Natural killer cell (primary cell): ENCODE results near the gene COL16A1. TPM values are rescaled to one million over a fixed set of nuclear protein-coding genes. Genes with fewer than 3 reads are reported as not detected.

Source experiments
- ATAC-seq, 3 donors: fragments of 150-1000 bp in 2 of 3; fragments of 200-7000 bp in 1 of 3; cut with Tn5 transposase; 1 replicate in 1 of 3; 2 replicates in 2 of 3; pipeline ENCODE4 v1.10.0; 2021; ENCODE audit warnings: mild to moderate bottlenecking in 2 of 3, moderate library complexity in 2 of 3
- DNase-seq, 2 donors: peaks; one replicate each; pipeline versions ENCODE4 v3.0.0 to v3.0.0-alpha.2; 2013 to 2021; ENCODE audit warnings: mixed read lengths in 1 of 2
- H3K27ac ChIP-seq: one replicate; pipeline ENCODE4 v1.5.1; 2013; ENCODE audit warnings: mild to moderate bottlenecking, low read length
- H3K27me3 ChIP-seq: one replicate; pipeline ENCODE4 v1.6.1; 2013; ENCODE audit warnings: low read length; ENCODE audit not compliant: control insufficient read depth, insufficient read depth
- H3K36me3 ChIP-seq: one replicate; pipeline ENCODE4 v1.6.1; 2013; ENCODE audit warnings: low read length; ENCODE audit not compliant: control insufficient read depth, insufficient read depth
- H3K4me1 ChIP-seq: one replicate; pipeline ENCODE4 v1.6.1; 2013; ENCODE audit warnings: low read length; ENCODE audit not compliant: control insufficient read depth, insufficient read depth
- H3K4me3 ChIP-seq: one replicate; pipeline ENCODE4 v1.5.1; 2013; ENCODE audit warnings: low read length
- H3K9me3 ChIP-seq: one replicate; pipeline ENCODE4 v1.6.1; 2013; ENCODE audit warnings: low read length; ENCODE audit not compliant: control insufficient read depth, insufficient read depth
- H3K27ac Mint-ChIP-seq, 2 donors: one replicate each; pipeline ENCODE4 v1.8.0; 2022; ENCODE audit warnings: mild to moderate bottlenecking in 2 of 2, mixed read lengths in 2 of 2, moderate library complexity in 1 of 2
- H3K27me3 Mint-ChIP-seq, 2 donors: one replicate each; pipeline ENCODE4 v1.8.0; 2022; ENCODE audit warnings: low read depth in 2 of 2, mixed read lengths in 2 of 2
- H3K36me3 Mint-ChIP-seq: one replicate; pipeline ENCODE4 v1.8.0; 2022; ENCODE audit warnings: mixed read lengths
- H3K4me1 Mint-ChIP-seq, 2 donors: one replicate each; pipeline ENCODE4 v1.8.0; 2022; ENCODE audit warnings: mixed read lengths in 2 of 2
- H3K4me3 Mint-ChIP-seq: one replicate; pipeline ENCODE4 v1.8.0; 2022; ENCODE audit warnings: mild to moderate bottlenecking, moderate library complexity, mixed read lengths
- H3K9me3 Mint-ChIP-seq, 2 donors: one replicate each; pipeline ENCODE4 v1.8.0; 2022; ENCODE audit warnings: mixed read lengths in 2 of 2
- CTCF ChIP-seq: fragments of 200-600 bp; IDR thresholded peaks from one replicate; pipeline ENCODE4 v1.8.0; 2022; ENCODE audit warnings: antibody characterized with exemption
- WGBS: methylation state at CpG from one replicate; pipeline ENCODE4 v1.1.7; 2013; ENCODE audit warnings: missing lambda C conversion rate; ENCODE audit not compliant: insufficient coverage; 5-methylcytosine and 5-hydroxymethylcytosine counted together
- intact Hi-C: fragments of 100-400 bp; cut with micrococcal nuclease; formaldehyde crosslinking; loops from one replicate; pipeline ENCODE4 v1.14.2; 2022
- total RNA-seq, 4 donors: library from RNA; stranded (reverse); fragments of 120-200 nt in 1 of 4; gene quantifications; one replicate each; pipeline versions ENCODE4 v1.2.3 to v1.2.4, GENCODE V29; 2013 to 2022

The COL16A1 gene
- total RNA-seq, 3 donors from 2014 or later (not counting 1 experiment from before 2014, with no cell fraction given) = 0.14 TPM; not detected in 2

GRCh38 chr1:31628931-31629556 lies 74.8 kb downstream of the COL16A1 start:
- H3K36me3 ChIP-seq = peaks cover 55% of the 10 kb centered on the region
- no peak overlapping the region for H3K4me3 Mint-ChIP-seq
- ATAC-seq = no peak
- no peaks in the 10 kb centered on the region for H3K4me1 ChIP-seq
- H3K4me3 ChIP-seq = no peak overlapping the region
- whole genome bisulfite sequencing = 96% methylated on average over 6 of the region's 6 CpGs
- H3K27me3 ChIP-seq = no peaks in the 10 kb centered on the region
- H3K27ac ChIP-seq = no peak overlapping the region
- H3K9me3 Mint-ChIP-seq = no peaks in the 10 kb centered on the region
- DNase-seq = no peak
- no peak overlapping the region for H3K27ac Mint-ChIP-seq
- TF ChIP-seq CTCF = no peak
- no peaks in the 10 kb centered on the region for H3K36me3 Mint-ChIP-seq
- H3K27me3 Mint-ChIP-seq = no peaks in the 10 kb centered on the region
- intact Hi-C loops = no loop called here
- no peaks in the 10 kb centered on the region for H3K4me1 Mint-ChIP-seq
- H3K9me3 ChIP-seq = no peaks in the 10 kb centered on the region

- no peak overlapping the region for H3K27ac ChIP-seq
- TF ChIP-seq CTCF = no peak
- no peaks in the 10 kb centered on the region for H3K4me1 ChIP-seq
- H3K4me1 Mint-ChIP-seq = no peaks in the 10 kb centered on the region
- H3K27ac Mint-ChIP-seq = no peak overlapping the region
- DNase-seq = no peak
- intact Hi-C loops = no loop called here
- no peak for ATAC-seq
- no peaks in the 10 kb centered on the region for H3K27me3 ChIP-seq
- H3K27me3 Mint-ChIP-seq = no peaks in the 10 kb centered on the region
- no peaks in the 10 kb centered on the region for H3K9me3 ChIP-seq
- H3K4me3 Mint-ChIP-seq = no peak overlapping the region
- H3K36me3 ChIP-seq = peaks cover 52% of the 10 kb centered on the region
- 85% methylated on average over 11 of the region's 11 CpGs for WGBS
- H3K36me3 Mint-ChIP-seq = no peaks in the 10 kb centered on the region
- H3K4me3 ChIP-seq = no peak overlapping the region
- no peaks in the 10 kb centered on the region for H3K9me3 Mint-ChIP-seq
Measured at GRCh38 chr1:31627930-31628559, 75.8 kb downstream of the COL16A1 start.

DNA sequence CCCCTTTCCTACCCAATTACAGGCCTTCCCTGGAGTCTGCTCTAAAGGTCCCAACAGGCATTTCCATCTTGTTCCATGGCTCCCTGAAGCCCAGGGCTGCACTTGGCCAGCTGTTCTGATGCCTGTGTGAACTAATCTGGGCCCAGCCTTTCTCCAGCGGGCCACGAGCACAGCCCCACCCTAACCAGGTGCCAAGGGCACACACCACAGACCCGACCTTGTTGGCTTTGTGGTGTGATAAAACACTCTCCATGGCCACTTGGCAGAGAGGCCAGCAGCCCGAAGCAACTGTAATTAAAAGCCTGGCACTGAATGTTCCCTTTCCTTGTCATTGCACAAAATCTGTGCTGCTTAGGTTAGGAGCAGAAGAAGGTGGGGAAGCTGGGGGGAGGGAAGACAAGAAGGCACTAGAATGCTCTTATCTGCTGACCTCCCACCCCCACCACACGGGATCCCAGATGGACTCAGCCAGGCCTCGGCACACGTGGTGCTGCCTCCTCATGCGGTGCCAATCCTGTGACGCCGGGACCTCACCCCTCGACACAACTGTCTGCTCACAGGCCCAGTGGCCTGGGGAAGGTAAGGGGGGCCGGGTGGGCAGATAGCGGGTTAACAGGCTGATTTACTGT lies 76.4 kb downstream of the COL16A1 start:
- Histone ChIP-seq H3K27me3 (no peaks in the 10 kb centered on the region), H3K4me3 (no peak overlapping the region), H3K4me1 (no peaks in the 10 kb centered on the region), H3K36me3 (peaks cover 46% of the 10 kb centered on the region), H3K9me3 (no peaks in the 10 kb centered on the region), H3K27ac (no peak overlapping the region)
- Mint-ChIP-seq H3K9me3 (no peaks in the 10 kb centered on the region), H3K36me3 (no peaks in the 10 kb centered on the region), H3K4me1 (no peaks in the 10 kb centered on the region), H3K4me3 (no peak overlapping the region), H3K27me3 (no peaks in the 10 kb centered on the region), H3K27ac (peak overlapping the region in 1 of 2 donors; percentile 42)
- no peak for DNase-seq
- no peak for ATAC-seq
- 90% methylated on average over 13 of the region's 13 CpGs for WGBS
- no peak for TF ChIP-seq CTCF
- intact Hi-C loops = no loop called here
